ENCODE measurements around the gene LILRA5.

DNA sequence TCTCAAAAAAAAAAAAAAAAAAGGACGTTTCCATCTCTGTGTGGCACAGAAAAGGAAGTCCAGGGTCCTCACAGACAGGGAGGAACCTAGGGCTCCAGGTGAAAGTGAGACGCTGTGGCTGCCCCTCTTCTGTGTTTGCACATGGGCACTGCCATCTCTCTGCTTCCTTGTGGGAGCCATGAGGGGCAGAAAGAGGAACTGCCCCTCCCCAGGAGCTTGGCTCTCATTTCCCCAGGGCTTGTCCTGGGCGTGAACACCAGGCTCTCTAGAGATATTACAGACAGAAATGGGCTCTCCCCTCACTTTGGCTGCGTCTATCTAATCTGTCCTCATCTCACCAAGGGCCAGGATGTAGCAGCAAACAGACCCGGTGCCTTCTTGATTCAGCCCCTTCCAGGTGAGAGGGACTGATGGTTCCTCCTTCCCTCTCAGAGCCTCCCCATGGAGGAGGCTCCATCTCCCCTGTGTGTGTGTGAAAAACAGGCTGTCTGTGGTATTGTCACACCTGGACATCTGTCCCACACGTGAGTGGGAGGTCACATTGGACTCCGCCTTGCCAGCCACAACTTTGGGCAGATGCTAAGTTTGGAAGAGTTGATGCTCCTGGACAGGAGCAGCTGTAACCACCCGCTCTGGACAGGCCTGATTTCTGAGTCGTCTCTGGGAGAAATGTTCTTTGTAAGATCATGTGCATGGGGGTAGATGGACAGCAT, 26.8 kb upstream of the LILRA5 start:
- TF ChIP-seq YY1 (IDR thresholded peaks at IDR 0.05; ENCODE audit: insufficient read depth, insufficient read length) (no peak), SUZ12 (IDR thresholded peaks at IDR 0.05; ENCODE audit: extremely low read depth, insufficient read depth, insufficient read length) (no peak), ZNF274 (IDR thresholded peaks at IDR 0.05; ENCODE audit: low read depth, low read length) (no peak)
